Measurements from ENCODE around the gene TIMM29.
"Not testable (repeated sequence)": the region's sequence is repeated elsewhere in the genome, so short reads cannot be mapped to it uniquely, and the experiment has no call there.

Gene TIMM29

GRCh38 chr19:10943412-10943811 lies 14.8 kb downstream of the TIMM29 start:
- not testable (repeated sequence) for DNase-seq, ATAC-seq

GRCh38 chr19:10945264-10945663 lies 16.7 kb downstream of the TIMM29 start:
- no peak for DNase-seq
- no peak for ATAC-seq

GRCh38 chr19:10946958-10947657 lies 18.5 kb downstream of the TIMM29 start:
- DNase-seq: no peak
- no peak for ATAC-seq

- DNase-seq (no peak), ATAC-seq (no peak)
Observed at GRCh38 chr19:10952809-10953208, 24.2 kb downstream of the TIMM29 start.

- ATAC-seq, DNase-seq: not testable (repeated sequence)
Observed at GRCh38 chr19:10959277-10959968, 30.8 kb downstream of the TIMM29 start.

GRCh38 chr19:10960314-10961072 lies 31.9 kb downstream of the TIMM29 start, which contains the start of gene SMARCA4:
SMARCA4 (plus strand) TSS chr19:10961030; CDS start chr19:10984152, 23,122 bp downstream.
- ATAC-seq (peak; percentile 78), DNase-seq (peak; percentile 99)

GRCh38 chr19:10961073-10961860 lies 32.7 kb downstream of the TIMM29 start:
- DNase-seq (peak; percentile 48), ATAC-seq (peak; percentile 24)

GRCh38 chr19:10962863-10963262 lies 34.3 kb downstream of the TIMM29 start:
- DNase-seq (no peak), ATAC-seq (no peak)

- DNase-seq: no peak
- ATAC-seq: no peak
Observed at GRCh38 chr19:10963865-10964264, 35.3 kb downstream of the TIMM29 start.

GRCh38 chr19:10964903-10965302 lies 36.3 kb downstream of the TIMM29 start:
- ATAC-seq (no peak), DNase-seq (no peak)

GRCh38 chr19:10965398-10965797 lies 36.8 kb downstream of the TIMM29 start:
- DNase-seq: no peak
- no peak for ATAC-seq

GRCh38 chr19:10966809-10967208 lies 38.2 kb downstream of the TIMM29 start:
- DNase-seq: no peak
- ATAC-seq: no peak

GRCh38 chr19:10968527-10969135 lies 40.0 kb downstream of the TIMM29 start:
- DNase-seq (no peak), ATAC-seq (no peak)

GRCh38 chr19:10971107-10971726 lies 42.6 kb downstream of the TIMM29 start:
- ATAC-seq (no peak), DNase-seq (no peak)

GRCh38 chr19:10975374-10976130 lies 46.9 kb downstream of the TIMM29 start:
- DNase-seq (no peak), ATAC-seq (no peak)

- ATAC-seq: no peak
- no peak for DNase-seq
Observed at GRCh38 chr19:10976131-10976892, 47.7 kb downstream of the TIMM29 start.

- no peak for ATAC-seq
- no peak for DNase-seq
Observed at GRCh38 chr19:10977742-10978092, 49.1 kb downstream of the TIMM29 start.
